HCT116 (cell line): Measurements from ENCODE around the gene ANO6. TPM values are rescaled to one million over a fixed set of nuclear protein-coding genes. Genes with fewer than 3 reads are reported as not detected.

Experiments
- ATAC-seq: fragments of 200-7000 bp; cut with Tn5 transposase; 2 replicates; pipeline ENCODE4 v1.9.1; 2020; ENCODE audit warnings: mild to moderate bottlenecking, moderate library complexity
- BruUV-seq: library from RNA; stranded (reverse); fragments of 400-500 nt; replicated peaks from 2 replicates; lab custom pipeline; 2021; lab: Mats Ljungman, UMichigan
- CTCF ChIA-PET: fragments of 300-600 bp; sonication (Branson Sonifier 250); formaldehyde crosslinking; loops from one replicate; lab custom pipeline; 2021; ENCODE audit warnings: antibody characterized with exemption; lab: Charles Lee
- POLR2A ChIA-PET: fragments of 300-600, 350-600 bp; sonication (Branson Sonifier 250); formaldehyde crosslinking; loops from one replicate; lab custom pipeline; 2021; ENCODE audit warnings: antibody characterized with exemption; lab: Charles Lee
- RAD21 ChIA-PET, 2 experiments: fragments of 300-600 bp; sonication (Branson Sonifier 250); formaldehyde crosslinking; loops; one replicate each; lab custom pipeline; 2023; ENCODE audit warnings: low total read pairs in 2 of 2; ENCODE audit not compliant: uncharacterized antibody in 2 of 2, unreplicated experiment in 2 of 2, low non-redundant PET in 1 of 2; lab: Charles Lee
- DNase-seq: peaks from one replicate; pipeline ENCODE4 v3.0.0-alpha.2; 2010; ENCODE audit warnings: low read depth, low spot score
- H2AFZ ChIP-seq: fragments of 200-600 bp; shearing (Covaris generic), sonication (generic); 2 replicates; pipeline ENCODE4 v1.6.1; 2017; ENCODE audit warnings: low read depth, mixed run types, mixed read lengths, antibody characterized with exemption, low read length; ENCODE audit not compliant: poor library complexity, severe bottlenecking
- H3K27ac ChIP-seq: 2 replicates; pipeline ENCODE4 v1.5.1; 2012; ENCODE audit warnings: low read depth, low read length
- H3K27me3 ChIP-seq: fragments of 200-600 bp; sonication (generic); 2 replicates; pipeline ENCODE4 v1.6.1; 2016; ENCODE audit warnings: mixed run types, low read length, mixed read lengths; ENCODE audit not compliant: insufficient read depth
- H3K36me3 ChIP-seq, 2 experiments: fragments of 200-500 bp in 1 of 2; fragments of 200-600 bp in 1 of 2; sonication (Bioruptor generic) in 1 of 2; sonication (generic) in 1 of 2; 2 replicates each; pipeline versions ENCODE4 v1.5.1 to v1.6.1; 2014 to 2016; ENCODE audit warnings: low read length in 2 of 2, inconsistent platforms in 1 of 2, mixed read lengths in 1 of 2, mixed run types in 1 of 2; ENCODE audit not compliant: insufficient read depth in 2 of 2, control insufficient read depth in 1 of 2
- H3K4me1 ChIP-seq, 2 experiments: fragments of 200-600 bp in 1 of 2; sonication (generic) in 1 of 2; 2 replicates each; pipeline versions ENCODE4 v1.5.1 to v1.6.1; 2012 to 2017; ENCODE audit warnings: low read length in 2 of 2, inconsistent platforms in 1 of 2, mild to moderate bottlenecking in 1 of 2, mixed read lengths in 1 of 2, mixed run types in 1 of 2, moderate library complexity in 1 of 2; ENCODE audit not compliant: insufficient read depth in 2 of 2, control insufficient read depth in 1 of 2
- H3K4me2 ChIP-seq: fragments of 200-600 bp; sonication (generic); 2 replicates; pipeline ENCODE4 v1.6.1; 2017; ENCODE audit warnings: mixed run types, low read length, mixed read lengths
- H3K4me3 ChIP-seq, 2 experiments: fragments of 200-600 bp in 1 of 2; sonication (generic) in 1 of 2; replicated peaks in 1 of 2; 2 replicates each; pipeline ENCODE4 v1.5.1; 2011 to 2016; ENCODE audit warnings: low read length in 2 of 2, control low read depth in 1 of 2, low read depth in 1 of 2, mild to moderate bottlenecking in 1 of 2, mixed read lengths in 1 of 2, mixed run types in 1 of 2
- H3K79me2 ChIP-seq: fragments of 200-600 bp; sonication (generic); 2 replicates; pipeline ENCODE4 v1.6.1; 2017; ENCODE audit warnings: mild to moderate bottlenecking, mixed run types, low read length, moderate library complexity, mixed read lengths; ENCODE audit not compliant: insufficient read depth
- H3K9ac ChIP-seq: fragments of 200-600 bp; sonication (generic); 2 replicates; pipeline ENCODE4 v1.6.1; 2016; ENCODE audit warnings: low read length, mixed read lengths
- H3K9me2 ChIP-seq: fragments of 200-600 bp; sonication (generic), shearing (Covaris generic); 2 replicates; pipeline ENCODE4 v1.6.1; 2017; ENCODE audit warnings: mixed run types, mild to moderate bottlenecking, moderate library complexity; ENCODE audit not compliant: insufficient read depth
- H3K9me3 ChIP-seq, 2 experiments: fragments of 200-500 bp in 1 of 2; fragments of 200-600 bp in 1 of 2; sonication (Bioruptor generic) in 1 of 2; sonication (generic) in 1 of 2; 2 replicates each; pipeline ENCODE4 v1.6.1; 2014 to 2017; ENCODE audit warnings: low read length in 2 of 2, mixed read lengths in 2 of 2, inconsistent platforms in 1 of 2, low read depth in 1 of 2, mild to moderate bottlenecking in 1 of 2, mixed run types in 1 of 2, moderate library complexity in 1 of 2; ENCODE audit not compliant: control insufficient read depth in 1 of 2, insufficient read depth in 1 of 2
- H4K20me1 ChIP-seq: fragments of 200-600 bp; sonication (generic), shearing (Covaris generic); 2 replicates; pipeline ENCODE4 v1.6.1; 2017; ENCODE audit warnings: mixed run types, mild to moderate bottlenecking, moderate library complexity; ENCODE audit not compliant: insufficient read depth
- EGR1 ChIP-seq: IDR thresholded peaks from 2 replicates; pipeline ENCODE4 v1.6.1; 2012; ENCODE audit warnings: low read depth
- ELF1 ChIP-seq: IDR thresholded peaks from 2 replicates; pipeline ENCODE4 v1.6.1; 2012; ENCODE audit warnings: low read depth, borderline replicate concordance
- FOSL1 ChIP-seq: IDR thresholded peaks from 2 replicates; pipeline ENCODE4 v1.6.1; 2012; ENCODE audit warnings: low read depth
- POLR2A ChIP-seq: IDR thresholded peaks from 2 replicates; pipeline ENCODE4 v1.7.0; 2011; ENCODE audit warnings: borderline replicate concordance; ENCODE audit not compliant: insufficient read depth, insufficient read length; ENCODE audit errors: extremely low read depth
- POLR2AphosphoS5 ChIP-seq: IDR thresholded peaks from 2 replicates; pipeline ENCODE4 v1.6.1; 2011; ENCODE audit warnings: mild to moderate bottlenecking, low read depth, low read length, moderate library complexity
- REST ChIP-seq: IDR thresholded peaks from 2 replicates; pipeline ENCODE4 v1.6.1; 2012; ENCODE audit warnings: low read depth
- SP1 ChIP-seq: IDR thresholded peaks from 2 replicates; pipeline ENCODE4 v1.6.1; 2012; ENCODE audit warnings: low read depth
- SRF ChIP-seq: IDR thresholded peaks from 2 replicates; pipeline ENCODE4 v1.6.1; 2012; ENCODE audit warnings: low read depth
- YY1 ChIP-seq: IDR thresholded peaks from 2 replicates; pipeline ENCODE4 v1.6.1; 2011; ENCODE audit warnings: low read length, low read depth, moderate library complexity, mild to moderate bottlenecking; ENCODE audit not compliant: insufficient replicate concordance; ENCODE audit errors: extremely low read depth
- ZBTB33 ChIP-seq: IDR thresholded peaks from 2 replicates; pipeline ENCODE4 v1.6.1; 2011; ENCODE audit warnings: mild to moderate bottlenecking, low read length, moderate library complexity; ENCODE audit not compliant: insufficient replicate concordance; ENCODE audit errors: extremely low read depth
- ZFX ChIP-seq: fragments of 450-650 bp; IDR thresholded peaks from 2 replicates; pipeline ENCODE4 v1.6.1; 2017
- ZNF274 ChIP-seq: fragments of 200-500 bp; sonication (Bioruptor generic); IDR thresholded peaks from 2 replicates; pipeline ENCODE4 v1.6.1; 2014; ENCODE audit warnings: mild to moderate bottlenecking, low read depth, low read length, inconsistent platforms
- intact Hi-C: fragments of 100-400 bp; cut with micrococcal nuclease; formaldehyde crosslinking; loops from 2 replicates; pipeline ENCODE4 v1.10.0; 2022
- total RNA-seq: library from RNA; stranded (reverse); gene quantifications from one replicate; pipeline ENCODE4 v1.2.1, GENCODE V29; 2021; ENCODE audit not compliant: unreplicated experiment
- TF ChIP-seq, protein P1 (sequence below): IDR thresholded peaks from 2 replicates; pipeline ENCODE4 v1.6.1; 2012
- TF ChIP-seq, protein P2 (sequence below): IDR thresholded peaks from 2 replicates; pipeline ENCODE4 v1.6.1; 2012

The ANO6 gene
- total RNA-seq, 1 experiment from 2014 or later = 36.7 TPM

DNA sequence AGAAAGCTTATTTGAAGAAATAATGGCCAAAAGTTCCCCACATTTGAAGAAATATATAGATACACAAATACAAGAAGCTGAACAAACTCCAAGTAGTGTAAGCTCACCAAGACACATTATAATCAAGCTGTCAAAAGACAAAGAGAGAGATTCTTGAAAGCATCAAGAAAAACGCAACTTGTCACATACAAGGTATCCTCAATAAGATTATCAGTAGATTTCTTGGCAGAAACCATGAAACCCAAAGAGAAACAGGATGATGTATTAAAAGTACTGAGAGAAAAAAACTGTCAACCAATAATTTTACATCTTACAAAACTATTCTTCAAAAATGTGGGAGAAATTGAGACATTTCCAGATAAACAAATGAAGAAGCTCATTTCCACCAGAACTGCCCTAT, 263.0 kb downstream of the ANO6 start:
- no TSS peak for BruUV-seq
- ATAC-seq = no peak
- no peaks in the 10 kb centered on the region for H3K27me3 ChIP-seq
- no peak overlapping the region for H3K27ac ChIP-seq
- no peaks in the 10 kb centered on the region for H3K9me3 ChIP-seq
- H3K36me3 ChIP-seq = no peaks in the 10 kb centered on the region
- no peaks in the 10 kb centered on the region for H3K9me2 ChIP-seq
- H3K4me3 ChIP-seq = no peak overlapping the region
- CTCF ChIA-PET = no interaction called here
- TF ChIP-seq SRF = no peak
- no peak for TF ChIP-seq ZFX
- no peak for TF ChIP-seq ELF1
- TF ChIP-seq SP1 = no peak
- no peak for TF ChIP-seq YY1
- TF ChIP-seq REST = no peak
- H4K20me1 ChIP-seq = no peaks in the 10 kb centered on the region
- H2AFZ ChIP-seq = no peak overlapping the region
- RAD21 ChIA-PET = no interaction called here
- no peak overlapping the region for H3K4me2 ChIP-seq
- POLR2A ChIA-PET = no interaction called here
- intact Hi-C loops = no loop called here
- no peaks in the 10 kb centered on the region for H3K79me2 ChIP-seq
- no peaks in the 10 kb centered on the region for H3K4me1 ChIP-seq
- DNase-seq = no peak
- no peak overlapping the region for H3K9ac ChIP-seq

- no peak overlapping the region for H3K4me2 ChIP-seq
- no peaks in the 10 kb centered on the region for H4K20me1 ChIP-seq
- no peaks in the 10 kb centered on the region for H3K79me2 ChIP-seq
- H3K9me2 ChIP-seq = no peaks in the 10 kb centered on the region
- no peak overlapping the region for H3K9ac ChIP-seq
- H3K9me3 ChIP-seq = no peaks in the 10 kb centered on the region
- POLR2A ChIA-PET = no interaction called here
- H3K27ac ChIP-seq = no peak overlapping the region
- H3K36me3 ChIP-seq = no peaks in the 10 kb centered on the region
- CTCF ChIA-PET = no interaction called here
- no peaks in the 10 kb centered on the region for H3K4me1 ChIP-seq
- intact Hi-C loops = no loop called here
- ATAC-seq (no peak), DNase-seq (no peak)
- no peak overlapping the region for H2AFZ ChIP-seq
- no peaks in the 10 kb centered on the region for H3K27me3 ChIP-seq
- H3K4me3 ChIP-seq = no peak overlapping the region
- RAD21 ChIA-PET = no interaction called here
- no TSS peak for BruUV-seq
- TF ChIP-seq, protein P1, sequence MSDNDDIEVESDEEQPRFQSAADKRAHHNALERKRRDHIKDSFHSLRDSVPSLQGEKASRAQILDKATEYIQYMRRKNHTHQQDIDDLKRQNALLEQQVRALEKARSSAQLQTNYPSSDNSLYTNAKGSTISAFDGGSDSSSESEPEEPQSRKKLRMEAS = no peak
- no peak for TF ChIP-seq ZNF274
- TF ChIP-seq, protein P2, sequence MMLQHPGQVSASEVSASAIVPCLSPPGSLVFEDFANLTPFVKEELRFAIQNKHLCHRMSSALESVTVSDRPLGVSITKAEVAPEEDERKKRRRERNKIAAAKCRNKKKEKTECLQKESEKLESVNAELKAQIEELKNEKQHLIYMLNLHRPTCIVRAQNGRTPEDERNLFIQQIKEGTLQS = no peak
- TF ChIP-seq EGR1 = no peak
- TF ChIP-seq POLR2AphosphoS5 = no peak
- TF ChIP-seq FOSL1 = no peak
- TF ChIP-seq POLR2A = no peak
- TF ChIP-seq ZBTB33 = no peak
Measured at GRCh38 chr12:45481746-45482145, 265.9 kb downstream of the ANO6 start.
